Spleen (tissue), 11 donors: Measurements from ENCODE around the gene CDKN1A. TPM values are rescaled to one million over a fixed set of nuclear protein-coding genes. Genes with fewer than 3 reads are reported as not detected.
A peak's percentile ranks its signal among the peaks of the same experiment; 100 is the strongest.

ENCODE experiments used
- DNase-seq: peaks from one replicate; pipeline ENCODE4 v3.0.0-alpha.2; 2020
- H3K27ac ChIP-seq, 8 donors: fragments of 200-600 bp; sonication (generic) in 7 of 8; 1 replicate in 4 of 8; 2 replicates in 4 of 8; pipeline versions ENCODE4 v1.5.0 to v1.8.0; 2016 to 2021; ENCODE audit warnings: inconsistent platforms in 4 of 8, mild to moderate bottlenecking in 4 of 8, moderate library complexity in 1 of 8
- H3K27me3 ChIP-seq, 7 donors: fragments of 200-600 bp; sonication (generic) in 6 of 7; replicated peaks in 1 of 7; 1 replicate in 4 of 7; 2 replicates in 3 of 7; pipeline versions ENCODE4 v1.5.0 to v1.8.0; 2016 to 2021; ENCODE audit warnings: inconsistent platforms in 3 of 7, mild to moderate bottlenecking in 1 of 7
- H3K36me3 ChIP-seq, 6 donors: fragments of 200-600 bp; sonication (generic) in 5 of 6; 1 replicate in 4 of 6; 2 replicates in 2 of 6; pipeline versions ENCODE4 v1.5.0 to v1.8.0; 2016 to 2021; ENCODE audit warnings: inconsistent platforms in 2 of 6
- H3K4me1 ChIP-seq, 6 donors: fragments of 200-600 bp; sonication (generic) in 5 of 6; 1 replicate in 3 of 6; 2 replicates in 3 of 6; pipeline versions ENCODE4 v1.5.0 to v1.8.0; 2016 to 2021; ENCODE audit warnings: inconsistent platforms in 3 of 6
- H3K4me3 ChIP-seq, 8 donors: fragments of 200-600 bp; sonication (generic) in 7 of 8; 1 replicate in 4 of 8; 2 replicates in 4 of 8; pipeline versions ENCODE4 v1.5.0 to v1.8.0; 2016 to 2021; ENCODE audit warnings: inconsistent platforms in 4 of 8, mild to moderate bottlenecking in 4 of 8, moderate library complexity in 2 of 8
- H3K9me3 ChIP-seq, 8 donors: fragments of 200-600 bp; sonication (generic) in 7 of 8; 1 replicate in 4 of 8; 2 replicates in 4 of 8; pipeline versions ENCODE4 v1.5.0 to v1.8.0; 2016 to 2021; ENCODE audit warnings: inconsistent platforms in 4 of 8
- POLR2A ChIP-seq, 3 donors: fragments of 450-650 bp; IDR thresholded peaks; one replicate each; pipeline ENCODE4 v1.5.1; 2017; ENCODE audit warnings: antibody characterized with exemption in 3 of 3, mild to moderate bottlenecking in 1 of 3
- POLR2AphosphoS5 ChIP-seq, 3 donors: sonication (generic); formaldehyde crosslinking; IDR thresholded peaks; one replicate each; pipeline ENCODE4 v1.5.1; 2017; ENCODE audit warnings: antibody characterized with exemption in 3 of 3
- WGBS, 5 donors: extraction: QIAGEN DNeasy Blood & Tissue Kit in 3 of 5; methylation state at CpG; one replicate each; pipeline versions ENCODE4 v1.1.5 to v1.1.7; 2013 to 2018; 5-methylcytosine and 5-hydroxymethylcytosine counted together
- intact Hi-C: fragments of 100-400 bp; cut with DNase I; formaldehyde crosslinking; loops from one replicate; pipeline ENCODE4 v1.15.0; 2023; ENCODE audit warnings: low total_unique reads
- polyA plus RNA-seq, 3 donors: library from polyadenylated mRNA; stranded (reverse); fragments of 200-250 nt; gene quantifications; one replicate each; pipeline ENCODE4 v1.2.1, GENCODE V29; 2013
- total RNA-seq, 7 donors: library from RNA; depleted of rRNA in 3 of 7; stranded (reverse); fragments of >200 nt in 3 of 7; fragmentation: NEBNext Ultra II Directional in 4 of 7; extraction: Animal tissue kit (Norgen Biotek cat#: 25700) in 4 of 7; gene quantifications; one replicate each; pipeline versions ENCODE4 v1.1.0 to v1.2.1, GENCODE V29; 2016 to 2021
- TF ChIP-seq, protein P1 (sequence below), 11 experiments: fragments of 200-600 bp in 7 of 11; fragments of 450-650 bp in 4 of 11; sonication (generic) in 4 of 11; IDR thresholded peaks in 8 of 11; conservative IDR thresholded peaks in 3 of 11; 1 replicate in 7 of 11; 2 replicates in 4 of 11; pipeline versions ENCODE4 v1.4.0 to v1.8.0; 2016 to 2021; ENCODE audit warnings: antibody characterized with exemption in 11 of 11, inconsistent platforms in 4 of 11, mild to moderate bottlenecking in 1 of 11
- donor health status: healthy with polysubstance abuse.
- donor health status: DM: no; HTN: no; CAD: no; lungs with moderate emphysema.
- donor health status: DM: no; HTN: no; CAD: no.
- donor health status: Bipolar disorder and iron deficiency.
- donor health status: healthy.
- donor health status: DM: no; HTN: no; CAD: no.
- donor health status: DM: yes; HTN: yes; CAD: no.

CDKN1A gene
- total and polyA plus RNA-seq, 10 donors = 10.7 to 58.5 (median 28.1) TPM

DNA sequence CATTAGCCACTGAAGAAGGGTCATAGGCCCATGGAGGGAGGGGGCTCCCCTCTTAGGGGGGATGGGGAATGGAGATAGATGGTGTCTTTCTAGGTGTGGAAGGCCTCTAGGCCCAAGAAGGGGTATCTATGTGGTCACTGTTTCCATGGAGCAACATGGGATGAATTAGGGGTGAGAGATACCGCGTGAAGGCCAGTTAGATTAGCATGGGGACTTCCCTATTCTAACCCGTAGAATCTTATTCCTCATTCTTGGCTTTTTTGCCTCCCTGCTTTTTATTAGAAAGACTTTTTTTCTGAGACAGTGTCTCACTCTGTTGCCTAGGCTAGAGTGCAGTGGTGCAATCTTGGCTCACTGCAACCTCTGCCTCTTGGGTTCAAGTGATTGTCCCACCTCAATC, 22.3 kb downstream of the CDKN1A start:
- DNase-seq = no peak
- Histone ChIP-seq H3K27me3 (no peaks in the 10 kb centered on the region), H3K4me1 (peaks cover 0 to 55% (median 6%) of the 10 kb centered on the region in 6 donors), H3K27ac (peak overlapping the region in 2 of 8 donors; percentile 27 to 38), H3K36me3 (peaks cover 0 to 5% (median 0%) of the 10 kb centered on the region in 6 donors), H3K9me3 (no peaks in the 10 kb centered on the region), H3K4me3 (no peak overlapping the region)
- intact Hi-C loops = no loop called here
- TF ChIP-seq POLR2A (IDR thresholded peaks at IDR 0.05) = no peak
- TF ChIP-seq, protein P1, sequence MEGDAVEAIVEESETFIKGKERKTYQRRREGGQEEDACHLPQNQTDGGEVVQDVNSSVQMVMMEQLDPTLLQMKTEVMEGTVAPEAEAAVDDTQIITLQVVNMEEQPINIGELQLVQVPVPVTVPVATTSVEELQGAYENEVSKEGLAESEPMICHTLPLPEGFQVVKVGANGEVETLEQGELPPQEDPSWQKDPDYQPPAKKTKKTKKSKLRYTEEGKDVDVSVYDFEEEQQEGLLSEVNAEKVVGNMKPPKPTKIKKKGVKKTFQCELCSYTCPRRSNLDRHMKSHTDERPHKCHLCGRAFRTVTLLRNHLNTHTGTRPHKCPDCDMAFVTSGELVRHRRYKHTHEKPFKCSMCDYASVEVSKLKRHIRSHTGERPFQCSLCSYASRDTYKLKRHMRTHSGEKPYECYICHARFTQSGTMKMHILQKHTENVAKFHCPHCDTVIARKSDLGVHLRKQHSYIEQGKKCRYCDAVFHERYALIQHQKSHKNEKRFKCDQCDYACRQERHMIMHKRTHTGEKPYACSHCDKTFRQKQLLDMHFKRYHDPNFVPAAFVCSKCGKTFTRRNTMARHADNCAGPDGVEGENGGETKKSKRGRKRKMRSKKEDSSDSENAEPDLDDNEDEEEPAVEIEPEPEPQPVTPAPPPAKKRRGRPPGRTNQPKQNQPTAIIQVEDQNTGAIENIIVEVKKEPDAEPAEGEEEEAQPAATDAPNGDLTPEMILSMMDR (IDR thresholded peaks at IDR 0.05 in 8 of 11, conservative IDR thresholded peaks at IDR 0.05 in 3 of 11) = no peak
- TF ChIP-seq POLR2AphosphoS5 (IDR thresholded peaks at IDR 0.05) = no peak
- 23 to 56% (median 50%) methylated on average over 3 of the region's 3 CpGs for WGBS, 5 donors

DNA sequence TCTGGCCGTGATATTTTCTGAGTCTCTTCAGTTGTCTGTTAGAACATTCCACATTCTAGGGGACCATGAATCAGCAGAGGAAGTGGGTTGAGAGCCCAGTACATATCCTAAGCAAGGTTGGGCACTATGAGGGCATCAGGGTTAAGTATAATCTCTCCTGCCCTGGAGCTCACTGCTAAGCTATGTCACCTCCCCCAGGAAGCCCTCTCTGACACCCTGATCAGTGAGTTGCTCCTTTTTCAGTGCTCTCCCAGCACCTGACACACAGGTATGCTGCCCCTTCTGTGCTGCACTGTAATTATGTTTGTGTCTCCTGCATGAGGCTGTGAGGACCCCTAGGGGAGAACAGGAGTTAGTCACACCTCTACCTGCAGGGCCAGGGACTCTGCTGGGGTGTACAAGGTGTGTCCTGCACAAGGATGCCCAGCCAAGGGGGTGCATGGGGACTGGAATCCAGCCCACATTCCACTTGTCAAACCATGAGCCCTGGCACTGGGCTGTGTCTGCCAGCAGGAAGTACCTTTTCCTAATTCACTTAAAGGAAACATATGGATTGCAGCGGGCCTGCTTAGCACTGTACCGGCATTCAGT, 23.0 kb downstream of the CDKN1A start:
- 38 to 73% (median 64%) methylated on average over 3 of the region's 3 CpGs for WGBS, 5 donors
- no peak for TF ChIP-seq POLR2A (IDR thresholded peaks at IDR 0.05)
- TF ChIP-seq, protein P1 (IDR thresholded peaks at IDR 0.05 in 8 of 11, conservative IDR thresholded peaks at IDR 0.05 in 3 of 11) = peak in 1 of 11 experiments; percentile 4
- peaks cover 0 to 5% (median 0%) of the 10 kb centered on the region in 6 donors for H3K36me3 ChIP-seq
- H3K27me3 ChIP-seq = no peaks in the 10 kb centered on the region
- H3K4me1 ChIP-seq = peaks cover 0 to 55% (median 6%) of the 10 kb centered on the region in 6 donors
- intact Hi-C loops = no loop called here
- H3K27ac ChIP-seq = peak overlapping the region in 3 of 8 donors; percentile 4 to 38 (median 27)
- no peak overlapping the region for H3K4me3 ChIP-seq
- peak; percentile 64 for DNase-seq
- no peaks in the 10 kb centered on the region for H3K9me3 ChIP-seq

DNA sequence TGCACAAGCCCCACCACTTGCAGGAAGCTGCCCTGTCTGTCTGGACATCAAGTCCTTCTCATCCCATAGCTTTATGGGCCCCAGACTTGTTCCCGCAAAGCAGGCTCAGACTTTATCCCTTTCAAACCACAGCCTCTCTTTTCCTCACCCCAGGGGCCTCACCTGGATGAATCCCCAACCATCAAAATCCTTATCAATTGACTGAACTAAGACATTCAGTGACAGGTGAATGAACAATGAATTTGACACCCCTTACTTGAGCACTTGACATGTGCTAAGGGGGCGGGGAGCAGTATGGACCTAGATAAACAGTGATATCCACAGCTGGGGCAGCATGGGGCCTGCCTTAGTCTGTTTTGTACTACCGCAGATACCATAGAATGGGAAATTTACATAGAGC, 24.1 kb downstream of the CDKN1A start:
- TF ChIP-seq, protein P1 (IDR thresholded peaks at IDR 0.05 in 8 of 11, conservative IDR thresholded peaks at IDR 0.05 in 3 of 11) = no peak
- TF ChIP-seq POLR2A (IDR thresholded peaks at IDR 0.05) = no peak
- no peak for TF ChIP-seq POLR2AphosphoS5 (IDR thresholded peaks at IDR 0.05)
- Histone ChIP-seq H3K4me3 (no peak overlapping the region), H3K27me3 (no peaks in the 10 kb centered on the region), H3K9me3 (no peaks in the 10 kb centered on the region), H3K36me3 (peaks cover 0 to 5% (median 0%) of the 10 kb centered on the region in 6 donors), H3K4me1 (peaks cover 0 to 43% (median 6%) of the 10 kb centered on the region in 6 donors), H3K27ac (no peak overlapping the region)
- WGBS, 5 donors = 88 to 96% (median 93%) methylated on average over 3 of the region's 3 CpGs
- intact Hi-C loops = no loop called here
- peak; percentile 19 for DNase-seq

DNA sequence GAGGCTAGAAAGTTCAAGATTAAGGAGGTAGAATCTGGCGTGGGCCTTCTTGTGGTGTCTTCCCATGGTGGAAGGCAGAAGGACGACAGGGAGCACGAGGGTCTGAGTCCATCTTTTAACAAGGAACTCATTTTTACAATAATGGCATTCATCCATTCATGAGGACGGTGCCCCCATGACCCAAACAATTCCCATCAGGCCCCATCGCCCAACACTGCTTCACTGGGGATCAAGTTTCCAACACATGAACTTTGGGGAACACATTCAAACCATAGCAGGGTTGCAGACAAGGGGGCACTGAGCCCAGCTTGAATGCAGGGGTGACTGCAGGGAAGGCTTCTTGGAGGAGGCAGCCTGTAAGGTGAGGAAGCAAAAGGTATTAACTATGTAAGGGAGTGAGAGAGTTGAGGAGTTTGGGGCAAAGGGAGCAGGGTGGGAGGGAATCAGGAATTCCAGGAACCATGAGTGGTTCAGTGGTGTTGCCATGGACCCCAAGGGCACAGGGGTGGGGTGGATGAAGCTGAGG, 24.6 kb downstream of the CDKN1A start:
- Histone ChIP-seq H3K4me1 (peaks cover 0 to 38% (median 6%) of the 10 kb centered on the region in 6 donors), H3K4me3 (no peak overlapping the region), H3K9me3 (no peaks in the 10 kb centered on the region), H3K36me3 (peaks cover 0 to 5% (median 0%) of the 10 kb centered on the region in 6 donors), H3K27me3 (no peaks in the 10 kb centered on the region), H3K27ac (no peak overlapping the region)
- intact Hi-C loops = no loop called here
- no peak for DNase-seq
- WGBS, 5 donors = 86 to 95% (median 89%) methylated on average over 5 of the region's 5 CpGs
- TF ChIP-seq, protein P1 (IDR thresholded peaks at IDR 0.05 in 8 of 11, conservative IDR thresholded peaks at IDR 0.05 in 3 of 11) = no peak
- TF ChIP-seq POLR2AphosphoS5 (IDR thresholded peaks at IDR 0.05) (no peak), POLR2A (IDR thresholded peaks at IDR 0.05) (no peak)
